G401 (cell line): ENCODE measurements around the gene PRR22. TPM values are rescaled to one million over a fixed set of nuclear protein-coding genes. Genes with fewer than 3 reads are reported as not detected.

Experiments
- DNase-seq: peaks from one replicate; pipeline ENCODE4 v3.0.0-alpha.2; 2015; ENCODE audit warnings: low spot score
- in situ Hi-C: cut with HindIII; loops from 2 replicates; pipeline ENCODE4 v1.10.0; 2016; ENCODE audit warnings: low sequenced_read_pairs, mixed read lengths
- total RNA-seq: library from RNA; depleted of rRNA; stranded (reverse); fragments of >200 nt; shearing (Covaris generic); gene quantifications from 2 replicates; pipeline ENCODE4 v1.2.3, GENCODE V29; 2014

The PRR22 gene
- total RNA-seq, 1 experiment from 2014 or later: 2.6 TPM

- in situ Hi-C loops: no loop called here
- DNase-seq: no peak
These were observed 32.7 kb upstream of the PRR22 start for GRCh38 chr19:5817218-5817617.

- in situ Hi-C loops: no loop called here
- no peak for DNase-seq
These were observed 30.3 kb upstream of the PRR22 start for GRCh38 chr19:5814852-5815246.

GRCh38 chr19:5814123-5814851 lies 29.7 kb upstream of the PRR22 start:
- DNase-seq: no peak
- in situ Hi-C loops: no loop called here

GRCh38 chr19:5811117-5811516 lies 26.6 kb upstream of the PRR22 start:
- no peak for DNase-seq
- in situ Hi-C loops: no loop called here

GRCh38 chr19:5809469-5809868 lies 24.9 kb upstream of the PRR22 start:
- in situ Hi-C loops: loop anchor here (10.0 kb wide), 1 partner anchor 125 kb away; no protein-coding TSS in a partner anchor
- no peak for DNase-seq

- in situ Hi-C loops: loop anchor here (10.0 kb wide), 1 partner anchor 126 kb away; no protein-coding TSS in a partner anchor
- DNase-seq: no peak
These were observed 24.5 kb upstream of the PRR22 start for GRCh38 chr19:5809053-5809452.

GRCh38 chr19:5808120-5808816 lies 23.7 kb upstream of the PRR22 start:
- DNase-seq: no peak
- in situ Hi-C loops: loop anchor here (10.0 kb wide), 1 partner anchor 127 kb away; no protein-coding TSS in a partner anchor

GRCh38 chr19:5806905-5807304 lies 22.4 kb upstream of the PRR22 start:
- DNase-seq: no peak
- in situ Hi-C loops: loop anchor here (10.0 kb wide), 1 partner anchor 128 kb away; no protein-coding TSS in a partner anchor

GRCh38 chr19:5806133-5806489 lies 21.6 kb upstream of the PRR22 start:
- no peak for DNase-seq
- in situ Hi-C loops: loop anchor here (10.0 kb wide), 1 partner anchor 129 kb away; no protein-coding TSS in a partner anchor

GRCh38 chr19:5805462-5806132 lies 21.1 kb upstream of the PRR22 start:
- in situ Hi-C loops: loop anchor here (10.0 kb wide), 1 partner anchor 129 kb away; no protein-coding TSS in a partner anchor
- DNase-seq: peak; percentile 35

GRCh38 chr19:5804516-5805461 lies 20.2 kb upstream of the PRR22 start, which contains the start of gene NRTN:
Gene NRTN, plus strand, starts transcription at chr19:5805067. Its CDS starts 19,099 bp downstream, at chr19:5824166.
- no peak for DNase-seq
- in situ Hi-C loops: loop anchor here (10.0 kb wide), 1 partner anchor 130 kb away; no protein-coding TSS in a partner anchor

- DNase-seq: peak; percentile 53
- in situ Hi-C loops: loop anchor here (10.0 kb wide), 1 partner anchor 131 kb away; no protein-coding TSS in a partner anchor
These were observed 19.4 kb upstream of the PRR22 start for GRCh38 chr19:5803752-5804515.

- no peak for DNase-seq
- in situ Hi-C loops: loop anchor here (10.0 kb wide), 1 partner anchor 131 kb away; no protein-coding TSS in a partner anchor
These were observed 18.9 kb upstream of the PRR22 start for GRCh38 chr19:5803441-5803751.

GRCh38 chr19:5801796-5802619 lies 17.5 kb upstream of the PRR22 start:
- in situ Hi-C loops: loop anchor here (10.0 kb wide), 1 partner anchor 133 kb away; no protein-coding TSS in a partner anchor
- peak; percentile 71 for DNase-seq

GRCh38 chr19:5800361-5801270 lies 16.1 kb upstream of the PRR22 start:
- no peak for DNase-seq
- in situ Hi-C loops: loop anchor here (10.0 kb wide), 1 partner anchor 134 kb away; no protein-coding TSS in a partner anchor
